Activated naive CD4-positive, alpha-beta T cell treated with anti-CD3 and anti-CD28 coated beads, Interleukin-2, amount 50 U/mL, for 24 hours (primary cell): Measurements from ENCODE around the gene NUP42.
"Not testable (repeated sequence)": the region's sequence is repeated elsewhere in the genome, so short reads cannot be mapped to it uniquely, and the experiment has no call there.

Experiments
- H3K27ac Mint-ChIP-seq: one replicate; pipeline ENCODE4 v1.8.0; 2021; ENCODE audit warnings: mild to moderate bottlenecking, mixed read lengths
- H3K27me3 Mint-ChIP-seq: one replicate; pipeline ENCODE4 v1.8.0; 2021; ENCODE audit warnings: mixed read lengths
- H3K36me3 Mint-ChIP-seq: one replicate; pipeline ENCODE4 v1.8.0; 2021; ENCODE audit warnings: mixed read lengths
- H3K4me1 Mint-ChIP-seq: one replicate; pipeline ENCODE4 v1.8.0; 2021; ENCODE audit warnings: mixed read lengths
- H3K4me3 Mint-ChIP-seq: one replicate; pipeline ENCODE4 v1.8.0; 2021; ENCODE audit warnings: mild to moderate bottlenecking, mixed read lengths
- H3K9me3 Mint-ChIP-seq: one replicate; pipeline ENCODE4 v1.8.0; 2021; ENCODE audit warnings: mixed read lengths

NUP42 gene

DNA sequence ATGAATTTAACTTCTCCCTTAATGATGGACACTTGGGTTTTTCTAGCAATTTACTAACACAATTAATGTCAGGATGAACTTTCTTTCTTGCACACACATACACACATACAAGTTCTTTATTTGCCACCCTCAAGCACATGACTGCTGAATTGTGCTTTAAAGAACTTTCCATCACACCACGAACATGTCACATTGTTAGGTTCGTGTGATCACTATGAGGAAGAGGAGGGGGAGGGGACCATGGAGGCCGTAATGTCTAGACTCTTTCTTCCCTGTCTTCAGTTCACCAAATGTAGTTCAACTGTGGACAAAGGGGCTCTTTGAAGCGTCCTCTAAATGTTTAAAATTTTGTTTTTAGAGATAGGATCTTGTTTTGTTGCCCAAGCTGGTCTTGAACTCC lies 31.0 kb downstream of the NUP42 start:
- Mint-ChIP-seq H3K4me1 (no peaks in the 10 kb centered on the region), H3K27me3 (peaks cover 6% of the 10 kb centered on the region), H3K36me3 (no peaks in the 10 kb centered on the region), H3K27ac (no peak overlapping the region), H3K9me3 (no peaks in the 10 kb centered on the region), H3K4me3 (no peak overlapping the region)

DNA sequence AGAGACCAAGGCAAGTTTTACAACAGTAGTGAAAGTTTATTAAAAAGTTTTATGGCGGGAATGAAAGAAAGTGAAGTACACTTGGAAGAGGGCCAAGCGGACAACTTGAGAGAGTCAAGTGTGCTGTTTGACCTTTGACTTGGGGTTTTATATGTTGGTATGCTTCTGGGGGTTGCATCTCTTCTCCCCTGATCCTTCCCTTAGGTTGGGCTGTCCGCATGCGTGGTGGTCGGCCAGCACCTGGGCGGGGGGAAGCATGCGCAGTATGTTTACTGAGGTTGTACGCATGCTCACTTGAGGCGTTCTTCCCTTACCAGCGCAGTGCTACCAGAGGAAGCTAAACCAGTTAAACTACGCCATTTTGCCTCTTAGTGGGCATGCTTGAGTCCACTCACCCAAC lies 31.9 kb downstream of the NUP42 start:
- Mint-ChIP-seq H3K4me1 (no peaks in the 10 kb centered on the region), H3K36me3 (no peaks in the 10 kb centered on the region), H3K27ac (no peak overlapping the region), H3K4me3 (no peak overlapping the region), H3K9me3 (no peaks in the 10 kb centered on the region), H3K27me3 (peaks cover 3% of the 10 kb centered on the region)

DNA sequence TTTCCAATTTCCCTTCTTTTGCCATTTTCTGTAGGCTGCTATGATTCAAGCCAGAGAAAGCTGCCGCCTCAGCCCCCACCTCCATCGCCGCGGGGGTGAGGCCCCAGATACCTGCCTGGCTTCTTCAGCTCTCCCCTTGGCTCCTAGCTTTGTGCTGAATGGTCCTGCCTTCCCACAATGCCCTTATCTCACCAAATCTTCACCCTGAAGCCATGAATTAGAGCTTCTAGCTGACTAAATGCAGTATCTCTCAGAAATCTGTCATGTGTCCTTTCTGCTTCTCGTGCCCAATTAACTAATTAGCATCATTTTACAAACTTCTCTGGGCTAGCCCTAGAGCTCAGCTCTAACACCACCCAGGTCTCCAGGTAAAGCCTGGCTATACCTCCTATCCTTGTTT lies 32.6 kb downstream of the NUP42 start:
- H3K4me1 Mint-ChIP-seq, result no peaks in the 10 kb centered on the region
- no peak overlapping the region for H3K4me3 Mint-ChIP-seq
- peaks cover 1% of the 10 kb centered on the region for H3K27me3 Mint-ChIP-seq
- no peaks in the 10 kb centered on the region for H3K9me3 Mint-ChIP-seq
- H3K36me3 Mint-ChIP-seq, result no peaks in the 10 kb centered on the region
- no peak overlapping the region for H3K27ac Mint-ChIP-seq

DNA sequence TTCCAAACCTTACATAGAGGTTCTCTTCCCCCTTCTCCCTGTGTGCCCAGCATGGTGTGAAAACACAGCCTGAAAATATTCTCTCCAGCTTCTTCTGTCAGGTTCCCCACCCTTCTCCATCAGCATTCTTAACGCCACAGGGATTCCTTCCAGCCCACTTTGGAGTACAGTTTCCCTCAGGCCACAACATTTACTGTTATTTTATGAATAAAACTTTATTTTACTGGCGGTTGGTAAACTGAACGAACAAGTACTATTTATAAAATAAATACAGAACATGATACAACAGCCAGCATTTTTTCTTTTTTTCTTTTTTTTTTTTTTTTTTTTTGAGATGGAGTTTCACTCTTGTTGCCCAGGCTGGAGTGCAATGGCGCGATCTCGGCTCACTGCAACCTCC lies 33.1 kb downstream of the NUP42 start:
- Mint-ChIP-seq H3K9me3 (no peaks in the 10 kb centered on the region), H3K27me3 (no peaks in the 10 kb centered on the region), H3K4me3 (no peak overlapping the region), H3K36me3 (no peaks in the 10 kb centered on the region), H3K4me1 (no peaks in the 10 kb centered on the region), H3K27ac (no peak overlapping the region)

DNA sequence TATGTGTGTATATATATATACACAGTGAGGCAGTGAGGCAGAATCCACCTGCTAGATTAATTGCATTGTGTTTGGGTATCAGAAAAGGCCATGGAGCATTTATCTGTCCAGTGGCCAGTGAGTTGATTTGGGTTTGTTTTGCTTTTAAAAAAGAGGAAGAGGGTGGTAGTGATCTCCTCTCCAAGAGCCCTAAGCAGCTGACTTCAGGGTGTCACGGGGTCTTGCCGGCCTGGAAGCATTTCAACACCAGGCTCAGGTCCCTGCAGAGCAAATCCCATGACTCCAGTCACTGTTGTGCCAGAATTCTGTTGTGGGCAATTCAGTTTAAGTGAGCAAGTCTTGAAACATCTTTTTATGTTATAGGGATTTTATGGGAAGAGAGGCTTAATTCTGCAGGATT lies 34.2 kb downstream of the NUP42 start:
- Mint-ChIP-seq H3K4me3 (no peak overlapping the region), H3K27ac (no peak overlapping the region), H3K27me3 (no peaks in the 10 kb centered on the region), H3K9me3 (no peaks in the 10 kb centered on the region), H3K4me1 (no peaks in the 10 kb centered on the region), H3K36me3 (no peaks in the 10 kb centered on the region)

DNA sequence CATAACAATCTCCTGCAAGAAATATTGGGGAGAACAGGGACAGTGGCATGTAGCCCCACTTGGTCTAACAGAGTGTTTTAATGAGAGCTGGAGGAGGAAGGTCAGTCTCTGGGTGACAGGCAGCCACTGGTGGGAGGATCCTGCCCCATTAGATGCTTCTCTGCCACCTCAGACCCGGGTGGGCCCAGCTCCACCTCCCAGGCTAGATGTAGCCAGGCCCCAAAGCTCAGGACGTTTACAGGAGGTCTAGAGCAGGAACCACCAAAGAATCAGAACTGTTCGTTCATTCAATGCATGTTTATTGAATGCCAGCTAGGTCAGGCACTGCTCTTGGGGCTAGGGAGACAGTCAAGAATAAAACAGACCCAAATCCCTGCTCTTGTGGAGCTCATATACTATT lies 36.3 kb downstream of the NUP42 start:
- H3K4me1 Mint-ChIP-seq, result no peaks in the 10 kb centered on the region
- H3K9me3 Mint-ChIP-seq, result no peaks in the 10 kb centered on the region
- no peak overlapping the region for H3K27ac Mint-ChIP-seq
- H3K27me3 Mint-ChIP-seq, result no peaks in the 10 kb centered on the region
- no peaks in the 10 kb centered on the region for H3K36me3 Mint-ChIP-seq
- H3K4me3 Mint-ChIP-seq, result no peak overlapping the region

DNA sequence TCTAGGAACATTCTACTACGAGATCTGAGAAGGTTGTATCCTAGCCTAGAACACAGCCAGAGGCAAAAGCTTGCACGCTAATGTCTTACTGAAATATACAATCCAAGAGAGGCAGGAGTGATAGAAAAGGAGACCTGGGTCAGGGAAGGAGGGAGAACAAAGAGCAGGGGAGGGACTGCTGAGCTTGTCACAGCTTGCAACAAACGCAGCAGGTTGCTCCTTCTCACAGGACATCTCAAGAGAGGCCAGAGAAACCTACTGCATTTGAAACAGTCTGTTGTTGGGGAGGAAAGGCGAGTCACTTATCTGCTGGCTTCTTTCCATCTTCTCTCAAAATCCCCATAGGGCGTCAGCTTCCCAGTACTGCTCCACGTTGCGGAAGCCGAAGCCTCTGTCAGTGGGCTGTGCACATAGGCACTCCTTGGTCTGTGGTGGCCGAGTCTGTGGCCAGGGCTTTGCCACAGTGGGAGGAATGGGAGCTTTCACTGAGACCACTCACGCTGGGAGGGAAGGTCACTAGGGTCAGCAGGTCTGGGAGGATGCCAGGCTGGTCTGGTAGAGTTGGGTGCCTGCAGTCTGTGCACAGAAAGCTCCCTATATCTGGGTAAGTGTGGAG lies 39.0 kb downstream of the NUP42 start:
- H3K27ac Mint-ChIP-seq, result no peak overlapping the region
- H3K36me3 Mint-ChIP-seq, result no peaks in the 10 kb centered on the region
- H3K9me3 Mint-ChIP-seq, result no peaks in the 10 kb centered on the region
- H3K27me3 Mint-ChIP-seq, result no peaks in the 10 kb centered on the region
- no peaks in the 10 kb centered on the region for H3K4me1 Mint-ChIP-seq
- H3K4me3 Mint-ChIP-seq, result no peak overlapping the region

DNA sequence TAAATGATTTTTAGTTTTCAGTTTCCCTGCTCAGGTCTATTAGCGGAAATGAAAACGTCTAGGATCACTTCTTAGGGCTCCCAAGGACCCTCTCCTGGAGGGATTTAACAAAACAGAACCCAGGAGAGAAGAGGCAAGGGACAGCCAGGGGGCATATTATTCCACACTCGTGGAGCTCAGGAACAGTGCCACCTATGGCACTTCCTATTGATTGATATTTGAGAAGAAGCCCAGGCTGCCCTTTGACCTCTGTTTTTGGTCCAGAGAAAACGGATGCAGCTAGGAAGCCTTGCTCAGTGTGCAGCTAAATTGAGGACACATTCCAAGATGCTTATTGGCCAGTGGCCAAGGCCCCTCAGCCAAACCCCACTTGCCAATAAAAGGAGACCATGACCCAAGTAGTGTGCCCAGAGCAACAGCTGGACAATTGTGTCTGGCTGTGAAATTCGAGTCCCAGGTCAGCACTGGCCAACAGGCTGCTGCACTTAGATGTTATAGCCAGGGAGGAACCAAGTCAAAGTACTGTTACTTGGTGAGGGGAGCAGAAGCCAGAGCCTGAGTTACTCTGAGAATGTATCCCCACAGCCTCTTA lies 40.7 kb downstream of the NUP42 start:
- Mint-ChIP-seq H3K36me3 (no peaks in the 10 kb centered on the region), H3K27ac (no peak overlapping the region), H3K4me3 (no peak overlapping the region), H3K4me1 (no peaks in the 10 kb centered on the region), H3K9me3 (no peaks in the 10 kb centered on the region), H3K27me3 (no peaks in the 10 kb centered on the region)

DNA sequence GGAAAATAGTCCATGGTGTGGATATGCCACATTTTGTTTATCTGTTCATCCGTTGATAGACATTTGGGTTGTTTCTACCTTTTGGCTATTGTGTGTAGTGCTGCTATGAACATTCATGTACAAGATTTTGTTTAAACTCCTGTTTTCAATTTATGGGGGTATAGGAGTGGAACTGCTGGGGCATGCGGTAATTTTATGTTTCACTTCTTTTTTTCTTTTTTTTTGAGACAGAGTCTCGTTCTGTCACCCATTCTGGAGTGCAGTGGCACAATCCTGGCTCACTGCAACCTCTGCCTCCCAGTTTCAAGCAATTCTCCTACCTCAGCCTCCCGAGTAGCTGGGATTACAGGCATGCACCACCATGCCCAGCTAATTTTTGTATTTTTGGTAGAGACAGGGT lies 42.5 kb downstream of the NUP42 start:
- H3K27me3 Mint-ChIP-seq, H3K27ac Mint-ChIP-seq: not testable (repeated sequence)

DNA sequence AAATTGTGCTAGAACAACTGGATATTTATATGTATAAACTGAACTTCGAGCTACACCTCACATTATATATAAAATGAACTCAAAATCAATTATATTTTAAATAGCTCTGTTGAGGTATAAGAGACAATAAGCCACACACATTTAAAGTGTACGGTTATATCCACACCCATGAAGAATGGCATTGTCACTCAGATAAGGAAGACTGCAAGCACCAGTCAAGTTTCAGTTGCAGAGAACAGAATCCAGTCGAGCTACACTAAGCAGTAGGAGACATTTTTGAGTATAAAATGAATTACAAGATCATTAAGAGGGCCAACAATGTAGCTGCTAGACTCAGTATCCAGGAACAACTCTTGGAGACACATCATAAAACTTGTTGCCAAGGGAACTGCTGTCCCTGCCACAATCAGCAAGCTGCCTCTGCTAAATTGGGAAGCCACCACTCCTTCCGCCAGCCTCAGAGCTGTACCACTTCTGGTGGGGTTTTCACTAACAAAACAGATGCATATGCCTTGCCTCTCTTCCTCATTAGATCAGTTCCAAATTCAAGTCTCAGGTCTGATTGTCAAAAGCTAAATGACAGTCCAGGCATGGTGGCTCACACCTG lies 45.1 kb downstream of the NUP42 start:
- Mint-ChIP-seq H3K27me3 (no peaks in the 10 kb centered on the region), H3K4me1 (no peaks in the 10 kb centered on the region), H3K27ac (no peak overlapping the region), H3K9me3 (no peaks in the 10 kb centered on the region), H3K4me3 (no peak overlapping the region), H3K36me3 (no peaks in the 10 kb centered on the region)

More for the DNA sequence above, 42.5 kb downstream of the NUP42 start:
- H3K36me3 Mint-ChIP-seq, H3K9me3 Mint-ChIP-seq, H3K4me1 Mint-ChIP-seq, H3K4me3 Mint-ChIP-seq: not testable (repeated sequence)

DNA sequence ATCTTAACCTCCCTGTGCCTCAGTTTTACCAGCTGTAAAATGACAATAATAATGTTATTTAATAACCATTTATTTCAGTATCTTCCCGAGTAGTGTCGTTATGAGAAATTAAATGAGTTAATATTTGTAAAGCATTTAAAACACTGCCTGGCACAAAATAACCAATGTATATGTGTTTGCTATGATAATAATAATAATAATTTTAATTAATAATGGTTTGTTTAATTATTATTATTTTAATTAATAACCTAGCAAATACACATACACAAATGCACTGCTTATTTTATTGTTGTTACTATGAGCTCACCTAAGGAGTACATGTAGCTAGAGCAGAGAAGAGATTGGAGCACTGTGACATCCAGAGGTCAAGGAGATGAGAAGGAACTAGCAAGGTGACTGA lies 46.6 kb downstream of the NUP42 start:
- Mint-ChIP-seq H3K27ac (no peak overlapping the region), H3K36me3 (no peaks in the 10 kb centered on the region), H3K27me3 (no peaks in the 10 kb centered on the region), H3K4me3 (no peak overlapping the region), H3K9me3 (no peaks in the 10 kb centered on the region), H3K4me1 (no peaks in the 10 kb centered on the region)

DNA sequence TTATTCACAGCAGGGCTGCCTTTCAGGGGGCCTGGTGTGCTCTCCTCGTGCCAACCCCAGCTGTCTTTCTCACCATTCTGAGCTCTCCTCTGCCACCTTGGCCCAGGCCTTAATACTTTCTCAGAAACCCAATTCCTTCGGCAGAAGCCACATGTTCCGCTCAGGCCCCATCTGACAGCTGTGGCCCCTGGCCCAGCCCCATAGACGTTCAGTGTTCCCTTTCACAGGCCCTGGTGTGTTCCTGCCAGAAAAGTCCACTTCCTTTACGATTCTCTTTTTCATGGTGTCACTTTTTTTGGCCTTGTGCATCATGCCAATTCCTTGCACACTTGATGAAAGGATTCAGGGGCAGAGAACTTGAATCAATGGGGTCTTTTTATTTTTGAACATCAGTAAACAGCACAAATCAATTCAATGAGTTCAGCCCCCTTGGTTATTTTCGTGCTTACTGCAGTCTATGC lies 48.8 kb downstream of the NUP42 start:
- Mint-ChIP-seq H3K27me3 (no peaks in the 10 kb centered on the region), H3K36me3 (no peaks in the 10 kb centered on the region), H3K4me1 (no peaks in the 10 kb centered on the region), H3K9me3 (no peaks in the 10 kb centered on the region), H3K4me3 (no peak overlapping the region), H3K27ac (no peak overlapping the region)

DNA sequence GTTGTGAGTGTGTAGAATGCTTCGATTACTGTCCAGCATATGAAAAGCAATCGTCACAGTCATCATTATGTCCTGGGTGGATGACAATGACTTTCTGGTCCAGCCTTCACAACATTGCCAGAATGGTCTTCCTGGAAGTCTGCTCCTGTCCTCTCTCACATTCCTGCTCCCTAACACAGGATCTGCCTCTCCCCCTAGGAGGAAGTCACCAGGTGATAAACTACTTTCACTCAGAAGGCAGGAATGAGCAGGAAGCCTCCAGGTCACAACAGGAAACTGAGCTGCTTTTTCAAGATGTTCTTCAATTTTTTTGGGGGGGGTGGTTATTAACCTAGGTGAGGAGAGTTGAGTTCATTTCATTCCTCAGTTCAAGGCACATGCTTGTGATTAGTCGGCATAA lies 51.1 kb downstream of the NUP42 start:
- Mint-ChIP-seq H3K36me3 (no peaks in the 10 kb centered on the region), H3K9me3 (no peaks in the 10 kb centered on the region), H3K27me3 (no peaks in the 10 kb centered on the region), H3K4me3 (no peak overlapping the region), H3K27ac (no peak overlapping the region), H3K4me1 (no peaks in the 10 kb centered on the region)

DNA sequence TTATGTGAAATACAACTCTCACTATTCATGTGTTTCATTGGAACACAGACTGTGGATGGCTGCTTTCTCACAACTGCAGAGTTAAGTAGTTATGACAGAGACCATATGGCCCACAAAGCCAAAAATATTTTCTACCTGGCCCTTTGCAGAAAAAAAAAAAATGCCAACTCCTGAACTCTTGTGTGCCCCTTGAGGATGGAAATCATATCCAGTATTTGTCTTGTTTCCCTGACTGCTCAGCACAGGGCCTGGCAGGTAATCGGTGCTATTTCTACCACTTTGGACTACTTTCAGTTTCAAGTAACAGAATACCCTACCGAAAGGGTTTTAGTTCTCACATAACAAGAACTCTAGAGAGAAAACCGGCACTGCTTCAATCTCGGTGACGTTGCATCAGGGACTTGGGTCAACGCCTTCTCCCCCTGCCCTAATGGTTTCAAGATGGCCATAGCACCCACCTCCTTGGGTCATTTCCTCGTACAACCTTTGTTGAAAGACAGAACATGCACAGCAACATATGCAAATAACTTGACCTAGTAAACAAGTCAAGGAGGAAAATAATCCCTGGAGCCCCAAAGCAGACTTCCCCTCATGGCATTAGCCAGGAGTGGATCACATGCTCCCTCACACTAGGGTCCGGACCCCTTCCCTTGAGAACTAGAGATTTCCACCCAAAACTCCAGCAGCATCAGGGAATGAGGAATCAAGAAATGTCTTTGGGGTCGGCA lies 52.9 kb downstream of the NUP42 start:
- H3K27me3 Mint-ChIP-seq, result no peaks in the 10 kb centered on the region
- no peaks in the 10 kb centered on the region for H3K9me3 Mint-ChIP-seq
- H3K27ac Mint-ChIP-seq, result no peak overlapping the region
- no peak overlapping the region for H3K4me3 Mint-ChIP-seq
- no peaks in the 10 kb centered on the region for H3K4me1 Mint-ChIP-seq
- no peaks in the 10 kb centered on the region for H3K36me3 Mint-ChIP-seq

DNA sequence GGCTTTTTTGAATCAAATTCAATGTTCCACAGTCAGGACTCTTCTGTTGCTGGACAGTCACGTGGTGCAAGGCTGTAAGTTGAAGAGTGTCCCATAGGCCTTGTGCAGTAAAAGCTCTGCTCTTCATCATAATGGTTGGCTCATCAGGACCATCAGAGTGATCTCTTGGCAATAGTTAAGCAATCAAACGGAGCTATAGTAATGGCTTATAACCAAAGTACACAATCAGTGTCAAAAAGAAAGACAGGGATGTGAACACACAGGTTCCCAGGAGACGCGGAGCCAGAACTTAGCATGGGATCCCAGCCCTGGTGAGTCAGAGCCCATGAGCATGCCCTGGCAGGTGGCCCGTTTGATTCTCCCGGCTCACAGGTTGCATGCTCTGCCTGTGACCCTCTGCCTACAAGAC lies 54.0 kb downstream of the NUP42 start:
- Mint-ChIP-seq H3K4me1 (no peaks in the 10 kb centered on the region), H3K27ac (no peak overlapping the region), H3K36me3 (no peaks in the 10 kb centered on the region), H3K9me3 (no peaks in the 10 kb centered on the region), H3K4me3 (no peak overlapping the region), H3K27me3 (no peaks in the 10 kb centered on the region)

DNA sequence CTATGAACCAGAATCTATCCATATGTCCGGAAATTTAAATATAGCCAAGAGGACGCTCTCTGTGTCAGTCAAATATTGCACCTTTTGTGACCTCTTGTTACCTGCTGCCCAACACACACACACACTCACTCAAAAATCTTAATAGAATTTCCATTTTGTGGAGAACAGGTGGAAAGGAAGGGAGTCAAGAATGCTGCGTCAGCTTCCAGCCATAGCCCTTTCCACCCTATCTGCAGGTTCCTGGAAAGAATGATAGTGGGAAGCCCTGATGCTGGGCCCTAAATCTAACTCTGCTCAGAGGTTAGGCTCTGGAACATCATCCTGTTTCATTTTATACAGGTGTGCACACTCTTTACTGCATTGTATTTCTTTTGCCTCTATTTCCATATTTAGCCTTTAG lies 55.2 kb downstream of the NUP42 start:
- Mint-ChIP-seq H3K36me3 (no peaks in the 10 kb centered on the region), H3K4me1 (no peaks in the 10 kb centered on the region), H3K27me3 (no peaks in the 10 kb centered on the region), H3K4me3 (no peak overlapping the region), H3K27ac (no peak overlapping the region), H3K9me3 (no peaks in the 10 kb centered on the region)
